HG03354 (cell line): ENCODE data around the gene KLHL30.

Experiments
- ATAC-seq: cut with Tn5 transposase; IDR thresholded peaks from one replicate; pipeline ENCODE4 v1.9.1; 2021; ENCODE audit warnings: mild to moderate bottlenecking; ENCODE audit not compliant: unreplicated experiment, poor library complexity, severe bottlenecking

KLHL30 gene

GRCh38 chr2:238138331-238139195 is at the start of gene KLHL30:
Gene KLHL30 (plus strand): TSS chr2:238138668. CDS start chr2:238140755, 2,087 bp downstream.
- ATAC-seq: no peak

DNA sequence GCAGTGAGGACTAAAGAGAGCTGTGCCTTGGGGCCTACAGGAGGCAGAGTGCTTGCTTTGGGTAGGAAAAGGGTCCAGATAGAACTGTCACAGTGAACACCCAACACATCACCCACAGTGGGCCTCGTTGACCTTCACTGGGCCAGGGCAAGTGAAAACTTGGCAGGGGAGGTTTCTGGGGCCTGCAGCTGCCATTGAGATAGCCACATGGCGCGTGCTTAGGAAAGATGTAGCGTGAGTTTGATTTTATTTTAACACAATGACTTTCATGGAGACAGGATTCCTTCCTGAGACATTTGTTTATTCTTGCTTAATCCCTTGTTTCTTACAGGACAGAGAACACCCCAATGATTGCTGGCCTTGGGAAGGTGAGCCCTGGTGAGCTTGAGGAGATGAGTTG is 47.6 kb upstream of the KLHL30 start:
- ATAC-seq: no peak

- ATAC-seq: no peak
These were observed 46.9 kb upstream of the KLHL30 start for GRCh38 chr2:238091436-238092060.

DNA sequence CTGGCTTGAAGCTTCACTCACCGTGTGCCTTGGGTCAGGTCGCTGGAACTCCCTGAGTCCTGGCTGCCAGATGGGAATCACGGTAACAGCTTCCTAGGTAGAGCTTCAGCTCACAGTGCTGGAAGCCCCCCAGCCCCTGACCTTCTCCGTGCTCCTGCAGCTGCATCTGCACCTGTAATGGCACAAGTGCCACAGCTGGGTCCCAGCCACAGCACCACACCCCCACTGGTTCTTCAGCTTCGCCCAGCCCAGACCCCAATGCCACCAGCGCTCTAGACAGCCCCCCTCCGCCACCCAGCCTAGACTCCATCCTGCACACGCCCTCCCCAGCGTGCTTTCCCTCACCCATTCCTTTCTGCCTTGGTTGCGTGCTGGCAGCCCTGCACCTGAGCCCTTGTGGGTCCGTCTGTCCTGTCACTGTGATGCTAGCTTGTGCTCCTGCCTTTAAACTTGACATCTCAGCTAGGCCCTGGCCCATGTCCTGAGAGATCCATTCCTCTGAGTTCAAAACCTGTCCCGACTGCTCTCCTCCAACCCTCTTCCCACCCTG is 45.9 kb upstream of the KLHL30 start:
- ATAC-seq: no peak

DNA sequence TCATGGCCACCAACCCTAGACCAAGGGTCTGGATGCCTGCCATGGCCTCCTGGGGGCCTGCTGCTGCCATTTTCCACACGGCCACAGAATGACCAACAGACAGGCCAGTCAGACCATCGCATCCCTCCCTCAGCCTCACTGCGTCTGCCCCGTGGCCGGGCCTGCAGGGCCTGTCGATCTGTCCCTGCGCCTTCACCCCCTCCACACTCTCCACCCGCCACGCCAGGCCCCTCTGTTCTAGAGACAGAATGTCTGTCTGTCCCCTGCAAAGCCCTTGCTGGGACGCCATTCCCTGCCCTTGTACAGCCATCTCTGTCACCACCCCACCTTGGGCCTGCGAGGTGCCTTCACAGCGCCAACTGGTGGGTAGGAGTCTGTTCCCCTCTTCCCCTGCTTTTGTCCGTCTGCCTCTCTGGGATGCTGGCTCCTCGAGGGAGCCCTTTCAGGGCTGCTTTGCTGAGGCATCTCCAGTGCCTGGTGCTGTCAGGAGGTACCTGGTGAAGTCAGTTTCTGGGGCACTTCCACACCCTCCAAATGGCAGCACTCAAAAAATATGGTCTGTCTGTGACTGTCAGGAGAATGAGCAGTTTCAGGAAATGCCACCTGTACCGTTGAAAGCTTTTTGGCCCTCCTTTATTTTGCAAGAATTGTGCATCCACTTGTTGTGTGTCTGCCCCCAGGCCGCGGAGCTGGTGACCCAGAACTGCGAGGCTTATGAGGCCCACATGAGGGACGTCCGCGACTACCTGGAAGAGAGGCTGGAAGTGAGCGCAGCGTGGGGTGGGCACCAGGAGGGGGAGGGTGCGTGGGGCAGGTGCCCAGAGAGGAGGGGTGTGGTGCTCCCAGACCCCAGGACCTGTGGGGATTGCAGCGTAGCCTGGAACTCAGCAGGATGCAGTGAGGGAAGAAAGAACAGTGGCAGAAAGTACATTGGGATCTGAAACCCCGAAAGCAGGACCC is 45.0 kb upstream of the KLHL30 start:
- no peak for ATAC-seq

DNA sequence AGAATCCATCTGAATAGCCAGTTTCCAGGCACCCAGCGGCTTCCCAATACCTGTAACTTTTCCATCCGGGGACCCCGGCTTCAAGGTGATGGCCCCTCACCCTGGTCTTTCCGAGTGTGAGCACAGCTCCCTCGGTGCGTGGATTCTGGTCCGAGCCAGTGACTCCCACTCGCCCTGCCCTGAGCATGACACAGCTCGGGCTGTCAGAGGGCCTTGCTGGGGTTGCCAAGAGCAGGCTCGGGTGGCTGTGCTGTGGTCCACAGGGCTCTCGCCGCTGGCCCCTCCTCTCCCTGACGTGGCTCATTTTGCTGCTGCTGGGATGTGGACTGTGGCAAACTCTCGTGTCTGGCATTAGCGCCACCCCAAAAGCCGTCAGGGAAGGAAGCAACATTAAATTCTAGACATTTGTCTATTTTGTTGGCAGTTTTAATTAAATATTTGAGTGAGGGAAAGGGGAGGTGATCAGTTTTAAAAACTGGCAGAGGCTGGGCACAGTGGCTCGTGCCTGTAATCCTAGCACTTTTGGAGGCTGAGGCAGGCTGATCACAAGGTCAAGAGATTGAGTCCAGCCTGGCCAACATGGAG is 43.9 kb upstream of the KLHL30 start:
- no peak for ATAC-seq

GRCh38 chr2:238095143-238095542 is 43.3 kb upstream of the KLHL30 start:
- no peak for ATAC-seq

DNA sequence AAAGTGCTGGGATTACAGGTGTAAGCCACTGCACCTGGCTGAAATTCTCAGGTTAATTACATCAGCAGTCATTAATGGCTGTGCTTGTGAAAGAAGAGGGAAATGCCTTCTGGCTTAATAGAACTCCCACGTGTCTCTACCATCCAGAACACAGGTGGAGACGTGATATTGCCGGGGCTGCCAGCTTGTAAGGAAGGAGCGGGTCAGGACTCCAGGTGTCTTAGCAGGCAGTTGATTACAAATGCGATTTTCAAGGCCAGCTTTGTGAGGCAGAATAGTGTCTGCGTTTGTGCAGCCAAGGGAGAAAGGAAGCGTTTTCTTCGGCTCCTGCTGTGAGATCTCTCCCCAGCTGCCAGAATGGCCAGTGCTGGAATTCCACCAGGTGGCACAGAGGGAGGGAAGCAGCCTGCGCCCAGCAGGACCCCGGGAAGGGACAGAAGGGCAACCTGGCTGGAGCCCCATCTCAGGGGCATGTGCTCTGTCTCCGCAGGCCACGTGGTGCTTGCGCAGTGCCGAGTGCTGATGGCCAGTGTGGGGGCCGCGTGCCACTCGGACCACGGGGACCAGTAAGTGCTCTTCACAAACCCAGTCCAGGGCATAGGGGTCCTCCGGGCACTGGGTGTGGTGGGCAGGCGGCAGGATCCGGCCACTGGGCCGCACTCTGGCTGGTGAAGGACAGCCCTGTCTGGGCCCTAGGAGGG is 42.0 kb upstream of the KLHL30 start:
- ATAC-seq: no peak

DNA sequence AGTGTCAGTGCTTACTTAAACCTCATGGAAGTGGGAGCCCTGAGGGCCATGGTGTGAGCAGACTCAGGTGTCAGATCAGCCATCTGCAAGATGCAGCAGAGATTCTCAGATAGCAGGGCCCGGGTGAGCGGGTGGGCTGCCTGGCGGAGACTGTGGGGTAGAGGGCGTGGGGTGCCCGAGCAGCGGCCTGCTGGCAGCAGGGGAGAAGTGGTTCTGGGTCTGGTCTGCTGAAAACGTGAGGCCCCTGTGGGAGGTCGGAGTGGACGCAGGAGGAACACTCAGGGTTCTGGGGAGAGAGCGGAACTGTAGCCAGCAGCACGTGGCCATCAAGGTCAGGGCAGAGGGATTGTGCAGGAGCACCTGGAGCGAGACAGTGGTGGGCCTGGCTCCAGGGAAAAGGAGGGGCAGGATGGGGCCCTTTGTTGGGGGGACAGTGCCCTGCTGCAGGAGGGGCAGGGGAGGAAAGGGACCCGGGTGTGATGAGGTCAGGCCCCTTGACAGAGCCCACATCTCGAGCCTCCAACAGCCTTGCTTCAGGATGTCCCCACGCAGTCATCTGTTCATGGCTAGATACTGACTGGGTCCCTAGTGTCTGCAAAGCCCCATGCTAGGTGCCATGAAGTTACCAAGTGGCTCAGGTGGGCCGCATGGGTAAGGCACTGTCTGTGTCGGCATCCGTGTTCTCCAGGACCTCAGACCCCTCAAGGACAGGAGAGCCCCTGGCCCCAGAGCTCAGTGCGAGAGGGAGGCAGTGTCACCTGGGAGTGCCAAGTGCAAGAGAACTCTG is 41.1 kb upstream of the KLHL30 start:
- no peak for ATAC-seq

- no peak for ATAC-seq
These were observed 40.2 kb upstream of the KLHL30 start for GRCh38 chr2:238097988-238098871.

DNA sequence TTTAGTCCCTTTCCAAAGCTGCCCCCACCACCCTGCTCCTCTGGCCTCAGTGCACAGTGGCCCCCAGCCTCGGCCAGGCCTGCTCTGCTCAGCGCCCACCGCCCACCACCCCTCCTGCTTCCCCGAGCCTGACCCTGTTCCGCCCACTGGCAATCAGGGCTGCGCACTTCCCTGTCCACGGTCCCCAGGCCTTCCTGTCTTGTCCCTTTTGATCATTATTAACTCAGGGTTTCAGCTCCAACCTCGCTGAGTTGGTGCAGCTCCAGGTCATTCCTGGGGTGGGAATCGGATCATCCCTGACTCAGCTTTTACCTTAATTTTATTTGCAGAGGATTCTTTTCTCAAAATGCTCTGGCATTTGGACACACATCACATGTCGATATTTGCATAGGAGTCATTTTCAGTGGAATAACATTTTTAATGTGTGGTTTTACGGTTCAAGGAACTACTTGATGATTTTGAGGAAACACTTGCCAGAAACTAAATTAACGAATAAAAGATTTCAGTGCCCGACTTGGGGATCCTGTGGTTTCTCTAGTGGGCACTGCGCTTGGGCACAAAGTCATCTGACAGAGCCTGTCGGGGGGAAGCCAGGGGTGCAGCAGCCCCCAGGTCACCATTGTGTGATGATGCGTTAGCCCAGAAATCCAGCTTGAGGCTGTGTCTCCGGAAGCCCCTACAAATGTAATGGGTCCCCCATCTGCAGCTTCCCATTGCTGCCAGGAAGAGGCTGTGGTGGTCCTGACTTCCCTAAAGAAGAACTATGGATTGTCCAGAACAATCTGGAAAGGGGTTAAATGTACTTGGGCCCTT is 39.4 kb upstream of the KLHL30 start:
- ATAC-seq: no peak

GRCh38 chr2:238099714-238100048 is 38.8 kb upstream of the KLHL30 start:
- no peak for ATAC-seq

DNA sequence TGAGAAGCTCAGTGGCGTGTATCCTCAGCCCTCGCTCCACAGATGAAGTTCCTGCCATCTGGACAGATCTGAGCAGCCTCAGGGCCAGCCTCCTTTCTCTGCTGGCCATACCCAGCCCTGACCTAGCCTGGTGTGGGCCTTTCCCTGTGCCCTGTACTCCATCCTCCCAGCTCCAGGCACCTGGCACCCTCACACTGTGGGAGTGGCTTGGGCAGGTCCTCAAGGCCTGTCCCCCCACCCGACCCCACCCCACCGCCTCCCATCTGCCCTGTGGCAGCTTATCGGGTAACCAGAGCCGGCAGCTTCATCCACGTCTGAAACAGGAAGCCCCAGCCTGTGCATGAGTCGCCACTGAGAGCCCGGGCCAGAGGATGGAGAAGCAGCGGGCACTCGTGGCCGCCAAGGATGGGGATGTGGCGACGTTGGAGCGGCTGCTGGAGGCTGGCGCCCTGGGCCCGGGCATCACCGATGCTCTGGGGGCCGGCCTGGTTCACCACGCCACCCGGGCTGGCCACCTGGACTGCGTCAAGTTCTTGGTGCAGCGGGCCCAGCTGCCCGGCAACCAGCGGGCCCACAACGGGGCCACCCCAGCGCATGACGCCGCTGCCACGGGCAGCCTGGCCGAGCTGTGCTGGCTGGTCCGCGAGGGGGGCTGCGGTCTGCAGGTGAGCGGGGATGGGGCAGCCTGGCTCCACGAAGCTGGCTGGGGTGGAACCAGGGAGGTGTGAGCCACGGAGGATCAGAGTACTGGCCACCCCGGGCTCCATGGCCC is 38.2 kb upstream of the KLHL30 start, which contains the start of gene ESPNL:
TSS of gene ESPNL (plus strand) at position 292 of the 772 bp plus-strand sequence. CDS start at position 372, 80 bp downstream.
- no peak for ATAC-seq

GRCh38 chr2:238100821-238101771 is 37.4 kb upstream of the KLHL30 start:
- ATAC-seq: no peak
